Liver (tissue), 9 donors: ENCODE measurements around the gene GNA15. TPM values are rescaled to one million over a fixed set of nuclear protein-coding genes. Genes with fewer than 3 reads are reported as not detected.

Experiments used
- DNase-seq: peaks from one replicate; pipeline ENCODE4 v3.0.0-alpha.2; 2017; ENCODE audit warnings: low spot score
- H3K27ac ChIP-seq, 2 donors: one replicate each; pipeline ENCODE4 v1.7.0; 2013; ENCODE audit warnings: inconsistent platforms in 2 of 2, low read length in 2 of 2, control low read depth in 1 of 2, low read depth in 1 of 2, mild to moderate bottlenecking in 1 of 2
- H3K27me3 ChIP-seq, 4 donors: one replicate each; pipeline versions ENCODE4 v1.6.1 to v1.7.0; 2013; ENCODE audit warnings: low read length in 3 of 4, inconsistent platforms in 1 of 4, mild to moderate bottlenecking in 1 of 4, moderate library complexity in 1 of 4; ENCODE audit not compliant: control insufficient read depth in 4 of 4, insufficient read depth in 4 of 4
- H3K36me3 ChIP-seq, 4 donors: one replicate each; pipeline versions ENCODE4 v1.6.1 to v1.7.0; 2013; ENCODE audit warnings: low read length in 3 of 4, mild to moderate bottlenecking in 3 of 4, low read depth in 1 of 4, moderate library complexity in 1 of 4; ENCODE audit not compliant: control insufficient read depth in 4 of 4, insufficient read depth in 3 of 4
- H3K4me1 ChIP-seq, 4 donors: one replicate each; pipeline versions ENCODE4 v1.6.1 to v1.7.0; 2013; ENCODE audit warnings: low read length in 3 of 4, mild to moderate bottlenecking in 3 of 4, moderate library complexity in 1 of 4; ENCODE audit not compliant: control insufficient read depth in 4 of 4, insufficient read depth in 4 of 4
- H3K4me3 ChIP-seq, 3 donors: one replicate each; pipeline versions ENCODE4 v1.6.1 to v1.7.0; 2013; ENCODE audit warnings: low read length in 3 of 3, control low read depth in 1 of 3, low read depth in 1 of 3, mild to moderate bottlenecking in 1 of 3
- H3K9ac ChIP-seq, 2 donors: one replicate each; pipeline ENCODE4 v1.7.0; 2013; ENCODE audit warnings: low read length in 2 of 2, mild to moderate bottlenecking in 2 of 2, moderate library complexity in 2 of 2, control low read depth in 1 of 2, low read depth in 1 of 2
- H3K9me3 ChIP-seq, 4 donors: one replicate each; pipeline versions ENCODE4 v1.6.1 to v1.7.0; 2013; ENCODE audit warnings: low read length in 3 of 4; ENCODE audit not compliant: control insufficient read depth in 4 of 4
- ATF3 ChIP-seq: IDR thresholded peaks from 2 replicates; pipeline ENCODE4 v1.6.1; 2016; ENCODE audit warnings: antibody characterized with exemption
- CTCF ChIP-seq: fragments of 150-350 bp; IDR thresholded peaks from 2 replicates; pipeline ENCODE4 v1.5.1; 2017; ENCODE audit warnings: improper control_type of control experiment, low read depth, low read length; ENCODE audit not compliant: missing input control
- EGR1 ChIP-seq, 2 donors: IDR thresholded peaks; 2 replicates each; pipeline ENCODE4 v1.6.1; 2016 to 2018; ENCODE audit warnings: antibody characterized with exemption in 2 of 2, low read depth in 2 of 2
- FOXA1 ChIP-seq: IDR thresholded peaks from 2 replicates; pipeline ENCODE4 v1.6.1; 2016; ENCODE audit warnings: antibody characterized with exemption
- FOXA2 ChIP-seq: IDR thresholded peaks from 2 replicates; pipeline ENCODE4 v1.6.1; 2016; ENCODE audit warnings: antibody characterized with exemption
- HNF4A ChIP-seq, 2 donors: conservative IDR thresholded peaks; 2 replicates each; pipeline ENCODE4 v1.6.1; 2016; ENCODE audit warnings: antibody characterized with exemption in 2 of 2, mild to moderate bottlenecking in 2 of 2
- HNF4G ChIP-seq: IDR thresholded peaks from 2 replicates; pipeline ENCODE4 v1.6.1; 2016; ENCODE audit warnings: antibody characterized with exemption
- JUND ChIP-seq, 2 donors: IDR thresholded peaks; 2 replicates each; pipeline ENCODE4 v1.6.1; 2016; ENCODE audit warnings: antibody characterized with exemption in 2 of 2
- MAX ChIP-seq: IDR thresholded peaks from 2 replicates; pipeline ENCODE4 v1.6.1; 2016; ENCODE audit warnings: antibody characterized with exemption
- REST ChIP-seq: IDR thresholded peaks from 2 replicates; pipeline ENCODE4 v1.6.1; 2016; ENCODE audit warnings: antibody characterized with exemption, mild to moderate bottlenecking
- RXRA ChIP-seq, 2 donors: IDR thresholded peaks; 2 replicates each; pipeline ENCODE4 v1.6.1; 2017 to 2018; ENCODE audit warnings: antibody characterized with exemption in 2 of 2, mild to moderate bottlenecking in 1 of 2
- TAF1 ChIP-seq: conservative IDR thresholded peaks from 2 replicates; pipeline ENCODE4 v1.6.1; 2016; ENCODE audit warnings: antibody characterized with exemption, mild to moderate bottlenecking
- YY1 ChIP-seq: IDR thresholded peaks from 2 replicates; pipeline ENCODE4 v1.6.1; 2016; ENCODE audit warnings: antibody characterized with exemption, mild to moderate bottlenecking
- ZBTB33 ChIP-seq: IDR thresholded peaks from 2 replicates; pipeline ENCODE4 v1.6.1; 2016; ENCODE audit warnings: antibody characterized with exemption
- WGBS: extraction: QIAGEN DNeasy Blood & Tissue Kit; methylation state at CpG from one replicate; pipeline ENCODE4 v1.1.7; 2013; 5-methylcytosine and 5-hydroxymethylcytosine counted together
- polyA plus RNA-seq, 2 donors: library from polyadenylated mRNA; stranded (reverse) in 1 of 2; unstranded in 1 of 2; fragments of 200-250 nt in 1 of 2; fragments of >200 nt in 1 of 2; fragmentation: Nextera tagmentation in 1 of 2; extraction: Ambion mirVana in 1 of 2; gene quantifications; one replicate each; pipeline versions ENCODE4 v1.2.1 to v1.2.3, GENCODE V29; 2013 to 2015
- total RNA-seq, 2 donors: library from RNA; depleted of rRNA; stranded (reverse); fragments of >200 nt; gene quantifications; one replicate each; pipeline ENCODE4 v1.2.3, GENCODE V29; 2014
- donor health status: healthy.
- donor health status: healthy.
- donor health status: healthy.
- donor health status: healthy.
- donor health status: healthy.

The GNA15 gene
- total and polyA plus RNA-seq, 4 donors = 0.11 to 10.4 (median 1.4) TPM

GRCh38 chr19:3178973-3179738 lies 43.3 kb downstream of the GNA15 start (continued):
- TF ChIP-seq REST (no peak), YY1 (no peak), TAF1 (no peak), HNF4A (conservative IDR thresholded peaks at IDR 0.05) (no peak), EGR1 (IDR thresholded peaks at IDR 0.05; ENCODE audit: low read depth in 2 of 2) (no peak), MAX (no peak)

GRCh38 chr19:3179739-3180293 lies 44.0 kb downstream of the GNA15 start:
- H3K9ac ChIP-seq = no peak overlapping the region
- DNase-seq = no peak

GRCh38 chr19:3183721-3184641 lies 48.1 kb downstream of the GNA15 start:
- Histone ChIP-seq H3K4me1 (peaks cover 8 to 28% (median 21%) of the 10 kb centered on the region in 4 donors), H3K27me3 (no peaks in the 10 kb centered on the region), H3K27ac (no peak overlapping the region)

More at GRCh38 chr19:3179739-3180293, 44.0 kb downstream of the GNA15 start:
- Histone ChIP-seq H3K4me3 (peak overlapping the region; percentile 11 to 38 (median 17)), H3K4me1 (peaks cover 1 to 6% (median 2%) of the 10 kb centered on the region in 4 donors), H3K36me3 (no peaks in the 10 kb centered on the region), H3K9me3 (no peaks in the 10 kb centered on the region), H3K27ac (peak overlapping the region; percentile 67 to 69), H3K27me3 (no peaks in the 10 kb centered on the region)
- TF ChIP-seq FOXA1 = no peak
- WGBS = 78% methylated on average over 31 of the region's 31 CpGs

More at GRCh38 chr19:3183721-3184641, 48.1 kb downstream of the GNA15 start:
- H3K4me3 ChIP-seq = no peak overlapping the region
- no peak overlapping the region for H3K9ac ChIP-seq
- H3K9me3 ChIP-seq = no peaks in the 10 kb centered on the region
- 75% methylated on average over 13 of the region's 13 CpGs for WGBS
- DNase-seq = peak; percentile 59
- peaks cover 0 to 2% (median 0%) of the 10 kb centered on the region in 4 donors for H3K36me3 ChIP-seq
- no peak for TF ChIP-seq JUND (IDR thresholded peaks at IDR 0.05)
- no peak for TF ChIP-seq ATF3
- no peak for TF ChIP-seq YY1
- TF ChIP-seq FOXA2 = no peak
- no peak for TF ChIP-seq RXRA (IDR thresholded peaks at IDR 0.05)
- TF ChIP-seq HNF4A (conservative IDR thresholded peaks at IDR 0.05) = no peak
- TF ChIP-seq HNF4G = no peak
- TF ChIP-seq FOXA1 = no peak
- TF ChIP-seq EGR1 (IDR thresholded peaks at IDR 0.05; ENCODE audit: low read depth in 2 of 2) = no peak
- TF ChIP-seq ZBTB33 = no peak
- TF ChIP-seq TAF1 = no peak
- no peak for TF ChIP-seq CTCF
